Neural crest cell (in vitro differentiated cells): ENCODE results near the gene RGPD8. TPM values are rescaled to one million over a fixed set of nuclear protein-coding genes. Genes with fewer than 3 reads are reported as not detected.

ENCODE experiments used
- DNase-seq: peaks from one replicate; pipeline ENCODE4 v3.0.0; 2021; ENCODE audit warnings: low read depth, mixed read lengths, low spot score
- H3K27ac Mint-ChIP-seq: one replicate; pipeline ENCODE4 v1.8.0; 2021; ENCODE audit warnings: mild to moderate bottlenecking, mixed read lengths; ENCODE audit not compliant: unreplicated experiment
- H3K27me3 Mint-ChIP-seq: 2 replicates; pipeline ENCODE4 v1.8.0; 2021; ENCODE audit warnings: low read depth, mild to moderate bottlenecking, mixed read lengths
- H3K36me3 Mint-ChIP-seq: 2 replicates; pipeline ENCODE4 v1.8.0; 2021; ENCODE audit warnings: low read depth, mild to moderate bottlenecking, mixed read lengths
- H3K4me1 Mint-ChIP-seq: 2 replicates; pipeline ENCODE4 v1.8.0; 2021; ENCODE audit warnings: mixed read lengths
- H3K4me3 Mint-ChIP-seq: one replicate; pipeline ENCODE4 v1.8.0; 2021; ENCODE audit warnings: mild to moderate bottlenecking, mixed read lengths
- H3K9me3 Mint-ChIP-seq: 2 replicates; pipeline ENCODE4 v1.8.0; 2021; ENCODE audit warnings: mixed read lengths
- total RNA-seq: library from RNA; stranded (reverse); gene quantifications from 2 replicates; pipeline ENCODE4 v1.2.1, GENCODE V29; 2021
- TF ChIP-seq, protein P1 (sequence below): fragments of 200-600 bp; sonication (generic); conservative IDR thresholded peaks from 2 replicates; pipeline ENCODE4 v1.5.0; 2021; ENCODE audit warnings: antibody characterized with exemption, mild to moderate bottlenecking

RGPD8 gene
- total RNA-seq, 1 donor from 2014 or later = 4.3 TPM

GRCh38 chr2:112322919-112323318 lies 110.5 kb downstream of the RGPD8 start:
- H3K36me3 Mint-ChIP-seq = peaks cover 15% of the 10 kb centered on the region
- TF ChIP-seq, protein P1, sequence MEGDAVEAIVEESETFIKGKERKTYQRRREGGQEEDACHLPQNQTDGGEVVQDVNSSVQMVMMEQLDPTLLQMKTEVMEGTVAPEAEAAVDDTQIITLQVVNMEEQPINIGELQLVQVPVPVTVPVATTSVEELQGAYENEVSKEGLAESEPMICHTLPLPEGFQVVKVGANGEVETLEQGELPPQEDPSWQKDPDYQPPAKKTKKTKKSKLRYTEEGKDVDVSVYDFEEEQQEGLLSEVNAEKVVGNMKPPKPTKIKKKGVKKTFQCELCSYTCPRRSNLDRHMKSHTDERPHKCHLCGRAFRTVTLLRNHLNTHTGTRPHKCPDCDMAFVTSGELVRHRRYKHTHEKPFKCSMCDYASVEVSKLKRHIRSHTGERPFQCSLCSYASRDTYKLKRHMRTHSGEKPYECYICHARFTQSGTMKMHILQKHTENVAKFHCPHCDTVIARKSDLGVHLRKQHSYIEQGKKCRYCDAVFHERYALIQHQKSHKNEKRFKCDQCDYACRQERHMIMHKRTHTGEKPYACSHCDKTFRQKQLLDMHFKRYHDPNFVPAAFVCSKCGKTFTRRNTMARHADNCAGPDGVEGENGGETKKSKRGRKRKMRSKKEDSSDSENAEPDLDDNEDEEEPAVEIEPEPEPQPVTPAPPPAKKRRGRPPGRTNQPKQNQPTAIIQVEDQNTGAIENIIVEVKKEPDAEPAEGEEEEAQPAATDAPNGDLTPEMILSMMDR = no peak
- H3K4me1 Mint-ChIP-seq = no peaks in the 10 kb centered on the region
- no peak for DNase-seq
- peaks cover 4% of the 10 kb centered on the region for H3K9me3 Mint-ChIP-seq
- no peak overlapping the region for H3K4me3 Mint-ChIP-seq
- no peak overlapping the region for H3K27ac Mint-ChIP-seq
- H3K27me3 Mint-ChIP-seq = no peaks in the 10 kb centered on the region

DNA sequence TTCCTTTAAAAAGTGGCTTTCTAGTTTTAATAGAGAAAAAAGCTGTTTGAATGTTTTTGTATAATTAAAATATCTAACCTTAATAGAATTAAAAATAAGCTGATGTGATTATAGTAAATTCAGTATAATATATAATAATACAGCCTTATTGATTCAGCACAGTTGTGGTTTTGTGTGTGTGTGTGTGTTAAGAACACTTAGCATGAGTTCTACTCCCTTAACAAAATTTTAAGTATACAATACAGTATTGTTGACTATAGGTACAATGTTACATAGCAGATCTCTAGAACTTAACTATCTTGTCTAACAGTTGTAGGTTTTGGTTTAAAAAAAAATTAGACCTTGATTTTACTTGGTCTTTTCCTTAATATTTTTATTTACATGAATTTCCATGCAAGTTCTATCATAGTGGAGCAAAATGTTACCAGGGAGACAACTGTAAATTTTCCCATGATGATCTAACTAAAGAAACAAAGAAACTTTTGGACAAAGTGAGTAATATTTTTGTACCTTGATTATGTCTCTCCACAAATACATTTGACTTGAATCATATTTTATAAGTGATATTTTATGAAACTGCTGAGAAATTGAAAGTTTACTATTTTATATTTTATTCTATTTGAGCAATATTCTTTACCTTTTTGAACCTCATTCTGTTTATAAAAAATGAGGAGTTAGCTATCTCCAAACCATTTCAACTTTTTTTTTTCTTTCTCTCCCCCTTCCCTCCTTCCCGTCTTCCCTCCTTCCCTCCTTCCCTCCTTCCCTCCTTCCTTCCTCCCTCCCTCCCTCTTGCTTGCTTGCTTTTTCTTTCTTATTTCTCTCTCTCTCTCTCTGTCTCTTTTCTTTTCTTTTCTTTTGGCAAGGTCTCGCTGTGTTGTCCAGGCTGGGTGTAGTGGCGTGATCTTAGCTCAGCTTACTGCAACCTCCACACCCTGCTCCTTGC lies 111.8 kb downstream of the RGPD8 start:
- H3K27me3 Mint-ChIP-seq = no peaks in the 10 kb centered on the region
- no peaks in the 10 kb centered on the region for H3K9me3 Mint-ChIP-seq
- H3K27ac Mint-ChIP-seq = no peak overlapping the region
- no peak overlapping the region for H3K4me3 Mint-ChIP-seq
- peaks cover 4% of the 10 kb centered on the region for H3K36me3 Mint-ChIP-seq
- TF ChIP-seq, protein P1 = no peak
- no peaks in the 10 kb centered on the region for H3K4me1 Mint-ChIP-seq
- no peak for DNase-seq

Other genes starting within 250 kb of the RGPD8 start
- 18.3 and 19.4 TPM in 2 replicates for gene ZC3H8, start 178.6 kb downstream of the RGPD8 start, total RNA-seq
- gene ZC3H6, start 158.0 kb downstream of the RGPD8 start, total RNA-seq = 7.3 and 7.9 TPM in 2 replicates
- 80.0 and 87.0 TPM in 2 replicates for gene TTL, start 48.5 kb upstream of the RGPD8 start, total RNA-seq
- gene POLR1B, start 108.8 kb upstream of the RGPD8 start, total RNA-seq = 35.8 and 39.9 TPM in 2 replicates
- 29.4 and 35.4 TPM in 2 replicates for gene CHCHD5, start 151.0 kb upstream of the RGPD8 start, total RNA-seq
- gene SLC20A1, start 212.3 kb upstream of the RGPD8 start, total RNA-seq = 114 and 116 TPM in 2 replicates